Skeletal muscle satellite cell (primary cell): ENCODE results near the gene DMRTB1.

Experiments
- H3K27me3 ChIP-seq: 2 replicates; pipeline ENCODE4 v1.7.0; 2013; ENCODE audit warnings: low read length; ENCODE audit not compliant: control insufficient read depth, insufficient read depth
- H3K36me3 ChIP-seq: 2 replicates; pipeline ENCODE4 v1.7.0; 2013; ENCODE audit warnings: mild to moderate bottlenecking, control low read depth, low read length; ENCODE audit not compliant: insufficient read depth
- H3K4me1 ChIP-seq: 2 replicates; pipeline ENCODE4 v1.7.0; 2013; ENCODE audit warnings: low read length; ENCODE audit not compliant: control insufficient read depth, insufficient read depth
- H3K4me2 ChIP-seq: 2 replicates; pipeline ENCODE4 v1.7.0; 2013; ENCODE audit warnings: mild to moderate bottlenecking, low read length
- H3K4me3 ChIP-seq: 2 replicates; pipeline ENCODE4 v1.7.0; 2013; ENCODE audit warnings: low read length
- H3K9ac ChIP-seq: 2 replicates; pipeline ENCODE4 v1.7.0; 2013; ENCODE audit warnings: mild to moderate bottlenecking, low read depth, low read length, moderate library complexity
- H3K9me3 ChIP-seq: replicated peaks from 2 replicates; pipeline ENCODE4 v1.7.0; 2013; ENCODE audit warnings: mild to moderate bottlenecking, control low read depth, low read length

Gene DMRTB1

DNA sequence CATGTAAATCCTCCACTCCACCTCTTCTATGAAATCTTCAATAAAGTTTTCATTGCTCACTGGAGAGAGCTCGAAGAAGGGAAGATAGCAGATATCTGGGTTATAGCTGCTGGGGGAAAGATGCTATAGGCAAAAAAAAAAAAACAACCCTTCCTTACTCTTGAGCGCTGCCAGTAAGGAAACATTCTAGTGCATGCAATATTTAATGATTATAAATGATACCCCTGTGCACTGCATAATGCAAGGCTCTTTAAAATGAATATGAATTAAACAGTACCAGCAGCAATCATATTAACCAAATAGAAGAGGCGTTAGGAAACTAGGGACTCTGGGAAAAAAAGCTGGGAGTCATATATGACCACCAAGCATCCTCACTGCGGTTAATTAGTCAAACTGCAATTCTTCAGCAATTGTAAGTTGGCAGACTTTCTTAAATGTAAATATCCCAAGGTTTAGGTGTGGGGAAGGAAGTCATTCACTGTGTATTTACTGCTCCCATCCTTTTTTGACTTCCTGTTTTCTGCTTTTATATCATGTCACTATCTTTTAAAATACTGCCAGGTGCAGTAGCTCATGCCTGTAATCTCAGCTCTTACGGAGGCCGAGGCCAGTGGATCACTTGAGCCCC, 3.7 kb upstream of the DMRTB1 start:
- Histone ChIP-seq H3K4me1 (no peaks in the 10 kb centered on the region), H3K4me3 (no peak overlapping the region), H3K27me3 (peaks cover 28% of the 10 kb centered on the region), H3K4me2 (no peak overlapping the region), H3K9ac (no peak overlapping the region), H3K36me3 (no peaks in the 10 kb centered on the region), H3K9me3 (no peaks in the 10 kb centered on the region)

DNA sequence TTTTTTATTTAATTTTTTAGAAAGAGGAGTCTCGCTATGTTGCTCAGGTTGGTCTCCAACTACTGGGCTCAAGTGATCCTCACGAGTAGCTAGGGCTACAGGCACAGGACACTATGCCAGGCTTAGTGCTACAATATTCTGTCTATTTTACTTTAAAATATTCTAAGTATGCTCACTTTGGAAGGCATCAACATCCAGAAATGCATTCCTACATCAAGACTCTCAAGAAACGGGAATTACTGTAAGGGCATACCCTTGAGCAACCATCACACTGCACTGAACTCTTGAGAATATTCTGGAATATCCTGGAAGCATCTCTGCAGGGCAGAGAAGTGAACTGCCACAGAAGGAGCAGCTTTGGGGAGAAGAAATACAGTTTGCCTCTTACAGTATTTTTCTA, 565 bp upstream of the DMRTB1 start:
- Histone ChIP-seq H3K9me3 (no peaks in the 10 kb centered on the region), H3K36me3 (no peaks in the 10 kb centered on the region), H3K9ac (no peak overlapping the region)

DNA sequence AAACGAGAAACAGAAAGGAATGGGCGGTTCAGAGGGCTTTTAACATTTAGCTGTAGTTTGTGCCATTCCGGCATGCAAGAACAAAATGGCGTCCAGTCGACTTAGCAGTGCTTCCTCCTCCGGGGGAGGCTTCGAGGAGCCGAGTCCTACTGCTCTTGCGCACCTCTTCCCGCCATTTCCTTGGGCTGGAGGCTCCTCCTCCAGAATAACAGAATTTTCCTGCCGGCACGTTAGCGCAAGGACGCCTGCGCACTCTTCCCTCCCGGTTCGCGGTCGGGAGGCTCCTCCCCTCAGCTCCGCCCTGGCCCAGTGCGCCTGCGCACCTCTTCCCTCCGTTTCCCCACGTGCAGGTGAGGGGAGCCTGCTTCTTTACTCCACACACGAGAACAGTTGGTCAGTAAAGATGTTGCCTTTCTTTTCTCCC, 1.0 kb downstream of the DMRTB1 start:
- no peaks in the 10 kb centered on the region for H3K36me3 ChIP-seq
- peaks cover 51% of the 10 kb centered on the region for H3K27me3 ChIP-seq
- no peaks in the 10 kb centered on the region for H3K4me1 ChIP-seq
- no peak overlapping the region for H3K4me2 ChIP-seq
- no peaks in the 10 kb centered on the region for H3K9me3 ChIP-seq
- no peak overlapping the region for H3K4me3 ChIP-seq
- H3K9ac ChIP-seq, result no peak overlapping the region

More for the DNA sequence above, 565 bp upstream of the DMRTB1 start:
- H3K4me3 ChIP-seq, result no peak overlapping the region
- H3K4me1 ChIP-seq, result no peaks in the 10 kb centered on the region
- H3K4me2 ChIP-seq, result no peak overlapping the region
- peaks cover 53% of the 10 kb centered on the region for H3K27me3 ChIP-seq

DNA sequence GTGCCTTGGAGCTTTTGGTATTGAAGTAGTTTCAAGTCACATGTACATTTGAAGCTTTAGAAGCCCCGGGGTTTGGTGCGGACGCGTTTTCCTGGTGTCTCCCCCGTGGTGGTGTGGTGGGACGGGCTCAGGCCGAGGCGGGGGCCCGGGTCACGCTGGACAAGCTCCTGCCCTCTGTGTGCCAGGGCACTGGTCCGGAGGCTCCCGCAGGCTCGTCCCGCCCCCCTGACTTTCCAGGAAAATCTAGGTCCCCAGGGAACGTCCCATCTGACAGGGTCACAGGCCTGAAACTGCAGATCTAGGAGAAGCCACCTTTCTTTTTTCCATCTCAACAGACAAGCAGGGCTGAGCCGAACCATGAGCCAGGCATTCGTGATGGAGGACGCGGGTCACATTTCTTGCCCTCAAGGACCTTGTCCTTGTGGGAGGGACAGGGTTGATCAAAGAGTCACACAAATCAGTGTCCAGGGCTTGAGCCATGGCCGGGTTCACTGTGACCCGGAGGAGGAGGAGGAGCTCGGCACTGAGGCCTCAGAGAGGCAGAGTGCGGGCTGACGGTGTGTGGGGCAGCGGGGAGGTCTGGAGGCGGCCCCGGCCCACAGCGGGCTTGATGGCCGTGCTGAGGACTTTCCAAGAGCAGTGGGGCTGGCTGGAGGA, 1.6 kb downstream of the DMRTB1 start:
- H3K36me3 ChIP-seq, result no peaks in the 10 kb centered on the region
- H3K9ac ChIP-seq, result no peak overlapping the region
- peaks cover 46% of the 10 kb centered on the region for H3K27me3 ChIP-seq

DNA sequence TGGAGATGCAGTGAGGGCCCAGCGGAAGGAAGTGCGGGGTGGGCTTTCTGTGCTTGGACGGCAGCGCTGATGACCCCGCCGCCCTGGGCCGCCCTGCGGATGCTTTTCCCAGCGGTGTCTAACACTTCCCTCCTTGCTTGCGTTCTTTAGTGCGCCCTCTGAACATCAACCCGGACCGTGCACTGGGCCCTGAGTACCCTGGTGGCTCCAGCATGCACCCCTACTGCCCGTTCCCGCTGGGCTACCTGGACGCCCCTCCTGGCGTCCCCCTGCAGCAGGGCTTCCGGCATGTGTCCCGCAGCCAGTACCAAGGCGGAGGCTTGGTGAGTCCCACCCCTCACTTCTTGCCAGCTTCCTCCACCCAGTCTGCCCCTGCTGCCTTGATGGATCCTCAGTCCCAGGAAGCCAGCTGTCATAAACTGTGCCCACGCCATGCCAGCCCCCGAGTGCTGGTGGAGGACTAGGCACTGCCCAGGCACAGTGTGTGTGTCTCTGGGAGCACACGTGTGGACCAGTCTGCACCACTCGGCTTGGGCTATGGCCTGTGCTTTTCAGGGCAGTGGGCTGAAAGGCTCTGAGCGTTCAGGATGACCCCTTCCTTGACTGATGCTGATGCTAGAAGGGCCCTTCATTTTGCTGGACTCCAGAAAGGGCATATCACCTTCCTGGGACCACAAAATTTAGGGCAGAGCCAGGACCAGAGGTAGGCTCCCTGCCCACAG, 2.3 kb downstream of the DMRTB1 start:
- H3K4me3 ChIP-seq, result no peak overlapping the region
- H3K4me1 ChIP-seq, result no peaks in the 10 kb centered on the region
- H3K36me3 ChIP-seq, result no peaks in the 10 kb centered on the region
- H3K9me3 ChIP-seq, result no peaks in the 10 kb centered on the region
- no peak overlapping the region for H3K4me2 ChIP-seq
- H3K9ac ChIP-seq, result no peak overlapping the region
- peaks cover 45% of the 10 kb centered on the region for H3K27me3 ChIP-seq

More for the DNA sequence above, 1.6 kb downstream of the DMRTB1 start:
- Histone ChIP-seq H3K4me3 (no peak overlapping the region), H3K4me1 (no peaks in the 10 kb centered on the region), H3K9me3 (no peaks in the 10 kb centered on the region), H3K4me2 (no peak overlapping the region)

DNA sequence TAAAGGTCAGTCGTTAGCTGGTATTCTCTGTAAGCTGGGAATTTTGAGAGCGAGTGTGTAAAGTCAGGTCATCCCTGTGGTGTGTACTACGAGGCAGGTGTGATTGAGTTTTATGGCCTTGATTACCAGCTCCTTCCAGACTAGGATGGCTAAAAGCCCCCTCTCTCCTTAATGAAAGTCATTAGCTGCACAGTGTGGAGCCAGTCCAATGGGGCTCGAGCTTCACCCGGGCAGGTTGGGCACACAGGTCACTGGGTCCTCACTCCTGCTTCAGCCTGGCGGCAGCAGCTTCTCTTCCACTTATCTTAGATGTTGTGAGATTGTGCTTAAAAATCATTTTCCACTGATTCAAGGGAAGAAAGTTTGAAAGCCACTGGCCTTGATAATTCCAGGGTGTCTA, 3.0 kb downstream of the DMRTB1 start:
- no peak overlapping the region for H3K4me2 ChIP-seq
- H3K9ac ChIP-seq, result no peak overlapping the region
- no peaks in the 10 kb centered on the region for H3K9me3 ChIP-seq
- no peaks in the 10 kb centered on the region for H3K36me3 ChIP-seq
- H3K4me1 ChIP-seq, result no peaks in the 10 kb centered on the region
- H3K4me3 ChIP-seq, result no peak overlapping the region
- peaks cover 45% of the 10 kb centered on the region for H3K27me3 ChIP-seq

DNA sequence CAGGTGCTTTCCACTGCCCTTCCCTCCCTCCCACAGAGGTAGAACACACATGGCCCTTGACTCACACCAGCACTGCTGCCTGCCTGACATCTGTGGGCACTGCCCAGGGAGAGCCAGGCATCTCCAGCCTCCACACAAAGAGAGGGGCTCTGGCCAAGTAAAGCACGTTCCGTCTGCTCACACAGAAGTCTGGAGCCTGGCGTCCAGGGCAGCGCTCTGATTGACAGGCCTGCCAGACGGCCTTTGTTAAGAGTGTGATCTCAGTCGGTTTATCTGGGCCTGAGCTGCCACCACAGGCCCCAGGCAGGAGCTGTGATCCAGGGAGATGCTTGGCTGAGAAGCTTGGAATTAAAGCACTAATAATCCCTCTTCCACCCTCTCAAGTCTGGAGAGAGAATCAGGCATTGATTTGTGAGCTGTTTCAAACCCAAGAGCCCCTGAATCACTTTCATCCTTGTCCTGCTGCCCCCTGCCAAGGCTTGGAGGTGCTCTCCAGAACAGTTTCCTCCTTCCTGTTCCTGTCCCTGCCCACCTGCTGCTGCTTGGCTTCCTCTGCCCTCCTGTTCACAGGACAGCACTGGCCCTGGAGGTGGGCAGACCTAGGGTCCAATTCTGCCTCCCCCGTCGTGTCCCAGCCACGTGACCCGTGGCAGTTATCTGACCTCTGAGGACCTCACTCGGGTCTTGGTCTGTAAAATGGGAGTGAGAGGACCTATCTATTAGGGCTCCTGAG, 3.7 kb downstream of the DMRTB1 start:
- no peaks in the 10 kb centered on the region for H3K4me1 ChIP-seq
- H3K9me3 ChIP-seq, result no peaks in the 10 kb centered on the region
- no peaks in the 10 kb centered on the region for H3K36me3 ChIP-seq
- no peak overlapping the region for H3K4me3 ChIP-seq
- peaks cover 47% of the 10 kb centered on the region for H3K27me3 ChIP-seq
- no peak overlapping the region for H3K9ac ChIP-seq
- H3K4me2 ChIP-seq, result no peak overlapping the region

DNA sequence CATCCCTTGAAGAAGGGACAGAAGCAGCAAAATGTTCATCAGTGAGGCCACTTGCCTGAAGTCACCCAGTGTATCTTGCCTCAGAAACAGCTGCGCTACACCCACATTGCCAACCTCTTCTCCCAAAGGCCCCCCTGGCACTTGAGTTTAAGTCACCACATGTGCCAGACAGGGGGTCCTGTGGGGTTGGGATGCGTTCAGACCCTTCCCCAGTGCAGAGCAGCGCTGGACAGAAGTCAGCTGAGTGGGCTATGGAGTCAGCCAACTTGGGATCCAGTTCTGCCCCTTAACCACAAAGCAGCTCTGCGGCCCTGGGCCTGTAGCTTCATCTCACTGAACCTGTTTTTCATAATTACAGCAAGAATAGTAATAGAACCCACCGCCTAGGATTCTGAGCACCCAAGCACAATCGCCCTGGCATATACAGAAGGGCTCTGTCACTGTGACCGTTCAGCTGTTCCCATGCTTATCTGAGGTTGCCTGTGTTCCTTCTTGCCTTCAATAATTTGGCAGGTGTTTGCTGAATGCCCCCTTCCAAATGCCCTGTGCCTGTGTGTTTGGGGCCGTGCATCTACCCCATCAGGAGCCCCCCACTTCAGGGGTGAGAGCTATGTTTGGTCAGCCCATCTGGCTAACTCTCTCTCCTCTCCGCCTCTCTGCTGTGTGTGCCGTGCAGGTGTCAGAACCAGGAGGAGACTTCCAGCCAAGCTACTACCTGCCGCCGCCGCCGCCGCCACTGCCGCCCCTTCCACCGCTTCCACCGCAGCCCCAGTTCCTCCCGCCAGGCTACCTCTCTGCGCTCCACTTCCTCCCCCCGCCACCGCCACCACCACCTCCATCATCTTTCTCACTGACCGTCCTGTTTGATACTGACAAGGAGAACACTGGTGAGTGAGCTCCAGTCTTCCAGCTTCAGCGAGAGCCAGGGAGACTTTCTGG, 5.0 kb downstream of the DMRTB1 start:
- H3K4me2 ChIP-seq, result no peak overlapping the region

DNA sequence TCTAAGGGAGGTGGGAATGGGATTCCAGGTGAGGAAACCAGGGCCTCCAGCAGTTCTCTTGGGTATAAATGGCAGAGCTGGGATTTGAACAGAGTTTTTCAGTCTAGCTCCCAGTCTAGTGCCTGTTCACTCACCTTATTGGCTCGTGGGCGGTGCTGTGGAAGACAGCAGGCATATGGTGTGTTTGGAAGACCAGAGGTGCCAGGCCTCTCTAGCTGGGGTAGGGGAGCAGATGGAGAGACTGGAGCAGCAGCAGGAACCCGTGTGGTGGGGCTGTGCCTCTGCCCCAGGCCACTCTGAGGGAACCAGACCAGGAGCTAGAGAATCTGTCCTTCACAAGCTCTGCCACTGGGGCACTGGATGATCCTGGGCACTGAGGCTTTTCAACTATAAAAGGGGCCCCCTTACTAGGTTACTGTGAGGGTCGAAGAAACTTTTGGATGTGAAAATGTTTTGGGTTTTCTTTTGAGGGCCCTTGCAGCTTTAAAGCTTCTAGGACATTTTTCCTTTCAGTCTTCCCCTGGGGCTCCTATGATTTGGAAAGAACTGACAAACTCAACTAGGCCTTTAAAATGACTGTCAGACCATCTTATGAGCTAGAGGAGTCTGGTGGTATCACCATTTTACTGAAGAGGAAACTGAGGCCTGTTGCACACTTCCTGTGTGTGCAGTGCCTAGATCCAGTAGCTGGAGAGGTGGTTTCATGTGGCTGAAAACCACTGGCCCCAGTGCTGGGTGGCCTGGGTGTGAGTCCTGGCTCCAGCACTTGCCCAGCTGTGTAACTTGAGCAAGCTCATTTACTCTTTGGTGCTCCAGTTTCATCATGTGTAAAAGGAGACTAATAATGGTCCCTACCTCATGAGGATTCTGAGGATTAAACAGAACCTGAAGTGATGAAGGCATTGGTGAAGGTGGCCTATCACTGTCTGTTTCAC, 6.1 kb downstream of the DMRTB1 start:
- Histone ChIP-seq H3K9me3 (no peaks in the 10 kb centered on the region), H3K27me3 (peaks cover 45% of the 10 kb centered on the region), H3K36me3 (no peaks in the 10 kb centered on the region), H3K4me2 (no peak overlapping the region), H3K4me1 (peaks cover 2% of the 10 kb centered on the region), H3K4me3 (no peak overlapping the region), H3K9ac (no peak overlapping the region)

More for the DNA sequence above, 5.0 kb downstream of the DMRTB1 start:
- Histone ChIP-seq H3K4me3 (no peak overlapping the region), H3K36me3 (no peaks in the 10 kb centered on the region), H3K9ac (no peak overlapping the region), H3K4me1 (no peaks in the 10 kb centered on the region), H3K9me3 (no peaks in the 10 kb centered on the region), H3K27me3 (peaks cover 47% of the 10 kb centered on the region)

DNA sequence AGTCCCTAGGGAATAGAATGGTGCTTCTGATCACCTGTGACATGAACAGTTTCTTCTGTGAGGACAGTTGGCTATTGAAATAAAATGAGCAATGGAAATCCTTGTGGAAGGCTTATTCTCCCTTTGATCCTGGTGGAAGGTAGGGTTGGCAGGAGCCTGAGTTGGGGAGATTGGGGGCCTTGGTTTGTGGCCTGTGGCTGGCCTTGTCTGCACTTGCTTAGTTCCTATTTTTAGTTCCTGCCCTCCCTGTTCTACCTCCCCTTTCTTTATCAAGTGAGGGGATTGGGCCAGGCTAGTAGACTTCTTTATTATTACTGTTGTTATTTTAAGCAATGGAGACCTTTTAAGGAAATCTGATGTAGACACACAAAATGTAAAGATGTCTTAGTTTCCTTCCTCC, 8.2 kb downstream of the DMRTB1 start:
- Histone ChIP-seq H3K27me3 (peaks cover 27% of the 10 kb centered on the region), H3K4me1 (peaks cover 6% of the 10 kb centered on the region), H3K9me3 (no peaks in the 10 kb centered on the region), H3K9ac (no peak overlapping the region), H3K4me3 (no peak overlapping the region), H3K4me2 (no peak overlapping the region), H3K36me3 (no peaks in the 10 kb centered on the region)
